ENCODE results near the gene TANC1.

TANC1 gene

GRCh38 chr2:158996378-158996993 is 28.0 kb downstream of the TANC1 start:
- no peak overlapping the region for H2AFZ ChIP-seq (ENCODE audit: low read length)
- no peak overlapping the region for H3K4me3 ChIP-seq (ENCODE audit: low read length, poor library complexity, severe bottlenecking)
- no peaks in the 10 kb centered on the region for H4K20me1 ChIP-seq (ENCODE audit: insufficient read depth, low read length, poor library complexity, severe bottlenecking)
- no peaks in the 10 kb centered on the region for H3K9me2 ChIP-seq (replicated peaks; ENCODE audit: low read depth, low read length)
- no peak overlapping the region for H3K9ac ChIP-seq (ENCODE audit: low read depth, low read length, poor library complexity, severe bottlenecking)
- no peaks in the 10 kb centered on the region for H3K79me2 ChIP-seq (ENCODE audit: insufficient read depth, low read length)
- H3K4me2 ChIP-seq (ENCODE audit: low read depth, low read length, poor library complexity, severe bottlenecking) = no peak overlapping the region
- H3K36me3 ChIP-seq (ENCODE audit: insufficient read depth, low read length) = no peaks in the 10 kb centered on the region
- peaks cover 11% of the 10 kb centered on the region for H3K4me1 ChIP-seq (ENCODE audit: insufficient read depth, low read length, poor library complexity, severe bottlenecking)
- no peaks in the 10 kb centered on the region for H3K27me3 ChIP-seq (ENCODE audit: insufficient read depth, low read length, poor library complexity, severe bottlenecking)
- H3F3A ChIP-seq (ENCODE audit: low read depth) = no peaks in the 10 kb centered on the region
- no peak for TF ChIP-seq EZH2phosphoT487 (IDR thresholded peaks at IDR 0.05; ENCODE audit: borderline replicate concordance)
- peak; percentile 61 for TF ChIP-seq CTCF (conservative IDR thresholded peaks at IDR 0.05; ENCODE audit: low read length)
- H3K9me3 ChIP-seq (ENCODE audit: insufficient read depth, low read depth, low read length) = no peaks in the 10 kb centered on the region

DNA sequence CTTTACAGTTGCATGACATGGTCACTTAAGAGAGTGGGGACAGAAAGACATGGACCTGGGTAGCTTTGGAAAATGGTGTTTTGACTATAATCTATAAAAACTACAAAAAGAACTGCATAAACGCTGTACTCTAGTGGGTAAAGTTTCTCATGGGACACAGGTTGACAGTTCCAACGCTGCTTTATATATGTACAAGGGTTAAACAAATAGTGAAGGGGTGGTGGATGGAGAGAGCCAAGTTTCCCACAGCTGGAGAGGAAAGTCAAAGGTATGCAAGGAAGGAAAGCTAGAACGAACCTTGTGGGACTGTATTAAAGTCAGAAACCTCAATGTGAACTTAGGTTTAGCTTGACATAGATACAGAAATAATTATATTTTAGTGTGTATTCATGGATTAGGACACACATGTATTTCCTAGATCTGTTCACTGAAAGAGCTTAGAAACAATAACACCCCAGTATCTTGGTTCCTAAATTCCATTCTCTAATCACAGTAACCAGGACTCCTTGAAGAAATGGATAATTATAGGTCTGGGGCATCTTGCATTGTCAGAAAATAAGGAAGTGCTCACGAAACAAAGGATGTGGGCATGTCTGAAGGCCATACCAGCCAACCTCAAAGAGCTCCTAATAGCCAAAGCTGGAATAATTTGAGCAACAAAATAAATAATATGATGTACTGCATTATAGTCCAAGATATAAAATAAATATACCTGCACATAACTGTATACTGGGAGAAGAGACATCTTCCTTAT is 28.8 kb downstream of the TANC1 start:
- Histone ChIP-seq H3K9ac (ENCODE audit: low read depth, low read length, poor library complexity, severe bottlenecking) (no peak overlapping the region), H4K20me1 (ENCODE audit: insufficient read depth, low read length, poor library complexity, severe bottlenecking) (no peaks in the 10 kb centered on the region), H3K9me2 (replicated peaks; ENCODE audit: low read depth, low read length) (no peaks in the 10 kb centered on the region), H2AFZ (ENCODE audit: low read length) (no peak overlapping the region), H3K4me3 (ENCODE audit: low read length, poor library complexity, severe bottlenecking) (no peak overlapping the region), H3K4me1 (ENCODE audit: insufficient read depth, low read length, poor library complexity, severe bottlenecking) (peaks cover 11% of the 10 kb centered on the region), H3K4me2 (ENCODE audit: low read depth, low read length, poor library complexity, severe bottlenecking) (no peak overlapping the region), H3F3A (ENCODE audit: low read depth) (no peaks in the 10 kb centered on the region), H3K9me3 (ENCODE audit: insufficient read depth, low read depth, low read length) (no peaks in the 10 kb centered on the region), H3K36me3 (ENCODE audit: insufficient read depth, low read length) (no peaks in the 10 kb centered on the region), H3K27me3 (ENCODE audit: insufficient read depth, low read length, poor library complexity, severe bottlenecking) (no peaks in the 10 kb centered on the region), H3K79me2 (ENCODE audit: insufficient read depth, low read length) (no peaks in the 10 kb centered on the region)
- TF ChIP-seq EZH2phosphoT487 (IDR thresholded peaks at IDR 0.05; ENCODE audit: borderline replicate concordance) (no peak), CTCF (conservative IDR thresholded peaks at IDR 0.05; ENCODE audit: low read length) (no peak)

- no peak overlapping the region for H3K9ac ChIP-seq (ENCODE audit: low read depth, low read length, poor library complexity, severe bottlenecking)
- no peaks in the 10 kb centered on the region for H3K9me2 ChIP-seq (replicated peaks; ENCODE audit: low read depth, low read length)
- peaks cover 11% of the 10 kb centered on the region for H3K4me1 ChIP-seq (ENCODE audit: insufficient read depth, low read length, poor library complexity, severe bottlenecking)
- no peak overlapping the region for H2AFZ ChIP-seq (ENCODE audit: low read length)
- no peak for TF ChIP-seq EZH2phosphoT487 (IDR thresholded peaks at IDR 0.05; ENCODE audit: borderline replicate concordance)
- no peak for TF ChIP-seq CTCF (conservative IDR thresholded peaks at IDR 0.05; ENCODE audit: low read length)
- H3K4me2 ChIP-seq (ENCODE audit: low read depth, low read length, poor library complexity, severe bottlenecking) = peak overlapping the region; percentile 8
- H3K4me3 ChIP-seq (ENCODE audit: low read length, poor library complexity, severe bottlenecking) = no peak overlapping the region
- H3K9me3 ChIP-seq (ENCODE audit: insufficient read depth, low read depth, low read length) = no peaks in the 10 kb centered on the region
- H3K27me3 ChIP-seq (ENCODE audit: insufficient read depth, low read length, poor library complexity, severe bottlenecking) = no peaks in the 10 kb centered on the region
- no peaks in the 10 kb centered on the region for H3K79me2 ChIP-seq (ENCODE audit: insufficient read depth, low read length)
- H4K20me1 ChIP-seq (ENCODE audit: insufficient read depth, low read length, poor library complexity, severe bottlenecking) = no peaks in the 10 kb centered on the region
- no peaks in the 10 kb centered on the region for H3K36me3 ChIP-seq (ENCODE audit: insufficient read depth, low read length)
- no peaks in the 10 kb centered on the region for H3F3A ChIP-seq (ENCODE audit: low read depth)
These were observed 30.3 kb downstream of the TANC1 start for GRCh38 chr2:158998551-158999248.
